ENCODE data around the gene NBEAL1.

NBEAL1 gene

GRCh38 chr2:202982779-202983491 is 31.7 kb upstream of the NBEAL1 start (continued):
- TF ChIP-seq BCL11A (tag by site-specific recombination; IDR thresholded peaks at IDR 0.05; ENCODE audit: low read depth) (no peak), ZBTB20 (tag by site-specific recombination; IDR thresholded peaks at IDR 0.05) (no peak)

GRCh38 chr2:202989749-202990148 is 24.9 kb upstream of the NBEAL1 start:
- POLR2A ChIA-PET = no interaction called here
- H3K27ac ChIP-seq (ENCODE audit: extremely low read depth, low read depth, low read length) = no peak overlapping the region
- CTCF ChIA-PET = interaction anchor here (0.6 kb wide), 1 partner anchor 94 kb away, joined by 5 read pairs; no protein-coding TSS in a partner anchor
- TF ChIP-seq ZBTB44 (tag by site-specific recombination; IDR thresholded peaks at IDR 0.05) (no peak), ZNF704 (tag by site-specific recombination; IDR thresholded peaks at IDR 0.05) (no peak), ZNF426 (tag by site-specific recombination; IDR thresholded peaks at IDR 0.05) (no peak), ZNF629 (tag by site-specific recombination; IDR thresholded peaks at IDR 0.05) (no peak), ZNF518A (tag by site-specific recombination; conservative IDR thresholded peaks at IDR 0.05; ENCODE audit: low read depth) (no peak), ZNF335 (tag by site-specific recombination; conservative IDR thresholded peaks at IDR 0.05) (no peak), ZNF777 (tag by site-specific recombination; IDR thresholded peaks at IDR 0.05; ENCODE audit: borderline replicate concordance) (no peak), ZNF157 (tag by site-specific recombination; IDR thresholded peaks at IDR 0.05) (no peak), MYNN (tag by site-specific recombination; IDR thresholded peaks at IDR 0.05; ENCODE audit: borderline replicate concordance) (no peak), ZNF639 (tag by site-specific recombination; IDR thresholded peaks at IDR 0.05) (no peak), ZNF513 (tag by site-specific recombination; IDR thresholded peaks at IDR 0.05) (no peak)
- no peaks in the 10 kb centered on the region for H3K9me3 ChIP-seq (ENCODE audit: control insufficient read depth, insufficient read depth, low read depth, low read length)
- no peaks in the 10 kb centered on the region for H3K4me1 ChIP-seq (ENCODE audit: control insufficient read depth, insufficient read depth, low read length)
- H3K4me3 ChIP-seq (ENCODE audit: low read depth, low read length) = no peak overlapping the region
- H3K36me3 ChIP-seq (ENCODE audit: control insufficient read depth in 2 of 2, insufficient read depth in 1 of 2, low read length in 2 of 2) = no peaks in the 10 kb centered on the region
